Spleen (tissue), 7 donors: Measurements from ENCODE around the gene PPP2R5C.

Experiments
- CTCF ChIP-seq, 11 experiments: fragments of 200-600 bp in 7 of 11; fragments of 450-650 bp in 4 of 11; sonication (generic) in 4 of 11; IDR thresholded peaks in 8 of 11; conservative IDR thresholded peaks in 3 of 11; 1 replicate in 7 of 11; 2 replicates in 4 of 11; pipeline versions ENCODE4 v1.4.0 to v1.8.0; 2016 to 2021; ENCODE audit warnings: antibody characterized with exemption in 11 of 11, inconsistent platforms in 4 of 11, mild to moderate bottlenecking in 1 of 11
- POLR2A ChIP-seq, 3 donors: fragments of 450-650 bp; IDR thresholded peaks; one replicate each; pipeline ENCODE4 v1.5.1; 2017; ENCODE audit warnings: antibody characterized with exemption in 3 of 3, mild to moderate bottlenecking in 1 of 3
- POLR2AphosphoS5 ChIP-seq, 3 donors: sonication (generic); formaldehyde crosslinking; IDR thresholded peaks; one replicate each; pipeline ENCODE4 v1.5.1; 2017; ENCODE audit warnings: antibody characterized with exemption in 3 of 3
- donor health status: DM: no; HTN: no; CAD: no; lungs with moderate emphysema.
- donor health status: DM: no; HTN: no; CAD: no.
- donor health status: DM: no; HTN: no; CAD: no.

- TF ChIP-seq POLR2A (IDR thresholded peaks at IDR 0.05) = no peak
- no peak for TF ChIP-seq CTCF (IDR thresholded peaks at IDR 0.05 in 8 of 11, conservative IDR thresholded peaks at IDR 0.05 in 3 of 11)
- no peak for TF ChIP-seq POLR2AphosphoS5 (IDR thresholded peaks at IDR 0.05)
Measured at GRCh38 chr14:101973356-101973755, 211.8 kb downstream of the PPP2R5C start.
